ENCODE measurements around the gene C12orf42. TPM values are rescaled to one million over a fixed set of nuclear protein-coding genes. Genes with fewer than 3 reads are reported as not detected.

C12orf42 gene
- polyA plus RNA-seq, 4 donors = 0.30 TPM; not detected in 3

GRCh38 chr12:103520686-103521215, 25.0 kb upstream of the C12orf42 start:
- WGBS, 3 donors = 74 to 84% (median 81%) methylated on average over 2 of the region's 2 CpGs
- DNase-seq (no peak), FAIRE-seq (no peak)
- no peaks in the 10 kb centered on the region for H3K36me3 ChIP-seq (ENCODE audit: control insufficient read depth in 3 of 3, insufficient read depth in 2 of 3, low read depth in 1 of 3, low read length in 3 of 3)
- H3K4me1 ChIP-seq (ENCODE audit: control insufficient read depth in 3 of 3, insufficient read depth in 2 of 3, low read depth in 1 of 3, low read length in 2 of 3) = no peaks in the 10 kb centered on the region
- H3K4me3 ChIP-seq (ENCODE audit: low read depth in 1 of 3, low read length in 3 of 3) = no peak overlapping the region
- H3K27ac ChIP-seq (ENCODE audit: low read depth in 1 of 3, low read length in 2 of 3) = no peak overlapping the region
- no peaks in the 10 kb centered on the region for H3K9me3 ChIP-seq (ENCODE audit: control insufficient read depth in 2 of 2, insufficient read depth in 1 of 2, low read depth in 1 of 2, low read length in 1 of 2)
- H3K27me3 ChIP-seq (ENCODE audit: control insufficient read depth in 3 of 3, insufficient read depth in 3 of 3, low read length in 3 of 3) = no peaks in the 10 kb centered on the region

GRCh38 chr12:103519632-103520031, 23.9 kb upstream of the C12orf42 start:
- no peaks in the 10 kb centered on the region for H3K4me1 ChIP-seq (ENCODE audit: control insufficient read depth in 3 of 3, insufficient read depth in 2 of 3, low read depth in 1 of 3, low read length in 2 of 3)
- H3K4me3 ChIP-seq (ENCODE audit: low read depth in 1 of 3, low read length in 3 of 3) = no peak overlapping the region
- WGBS, 3 donors = 56 to 66% (median 58%) methylated on average over 2 of the region's 2 CpGs
- FAIRE-seq (no peak), DNase-seq (no peak)
- H3K27ac ChIP-seq (ENCODE audit: low read depth in 1 of 3, low read length in 2 of 3) = no peak overlapping the region
- H3K36me3 ChIP-seq (ENCODE audit: control insufficient read depth in 3 of 3, insufficient read depth in 2 of 3, low read depth in 1 of 3, low read length in 3 of 3) = no peaks in the 10 kb centered on the region
- H3K9me3 ChIP-seq (ENCODE audit: control insufficient read depth in 2 of 2, insufficient read depth in 1 of 2, low read depth in 1 of 2, low read length in 1 of 2) = no peaks in the 10 kb centered on the region
- no peaks in the 10 kb centered on the region for H3K27me3 ChIP-seq (ENCODE audit: control insufficient read depth in 3 of 3, insufficient read depth in 3 of 3, low read length in 3 of 3)

DNA sequence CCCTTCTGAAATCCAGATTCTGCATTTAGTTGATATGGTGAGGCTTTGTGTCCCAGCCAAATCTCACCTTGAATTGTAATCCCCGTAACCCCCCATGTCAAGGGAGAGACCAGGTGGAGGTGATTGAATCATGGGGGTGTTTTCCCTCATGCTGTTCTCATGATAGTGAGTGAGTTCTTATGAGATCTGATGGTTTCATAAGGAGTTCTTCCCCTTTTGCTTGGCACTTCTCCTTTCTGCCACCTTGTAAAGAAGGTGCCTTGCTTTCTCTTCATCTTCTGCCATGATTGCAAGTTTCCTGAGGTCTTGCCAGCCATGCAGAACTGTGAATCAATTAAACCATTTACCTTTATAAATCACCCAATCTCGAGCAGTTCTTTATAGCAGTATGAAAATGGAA, 23.1 kb upstream of the C12orf42 start:
- WGBS, 3 donors = 74 to 76% (median 76%) methylated on average over 2 of the region's 2 CpGs
- FAIRE-seq = no peak

GRCh38 chr12:103517161-103517560, 21.4 kb upstream of the C12orf42 start:
- no peaks in the 10 kb centered on the region for H3K9me3 ChIP-seq (ENCODE audit: control insufficient read depth in 2 of 2, insufficient read depth in 1 of 2, low read depth in 1 of 2, low read length in 1 of 2)
- FAIRE-seq (no peak), DNase-seq (no peak)
- H3K36me3 ChIP-seq (ENCODE audit: control insufficient read depth in 3 of 3, insufficient read depth in 2 of 3, low read depth in 1 of 3, low read length in 3 of 3) = no peaks in the 10 kb centered on the region
- no peaks in the 10 kb centered on the region for H3K27me3 ChIP-seq (ENCODE audit: control insufficient read depth in 3 of 3, insufficient read depth in 3 of 3, low read length in 3 of 3)
- H3K4me3 ChIP-seq (ENCODE audit: low read depth in 1 of 3, low read length in 3 of 3) = no peak overlapping the region
- H3K4me1 ChIP-seq (ENCODE audit: control insufficient read depth in 3 of 3, insufficient read depth in 2 of 3, low read depth in 1 of 3, low read length in 2 of 3) = no peaks in the 10 kb centered on the region
- WGBS, 3 donors = 86 to 87% (median 86%) methylated on average over 3 of the region's 3 CpGs
- no peak overlapping the region for H3K27ac ChIP-seq (ENCODE audit: low read depth in 1 of 3, low read length in 2 of 3)

More for the DNA sequence above, 23.1 kb upstream of the C12orf42 start:
- H3K4me3 ChIP-seq (ENCODE audit: low read depth in 1 of 3, low read length in 3 of 3) = no peak overlapping the region
- no peaks in the 10 kb centered on the region for H3K9me3 ChIP-seq (ENCODE audit: control insufficient read depth in 2 of 2, insufficient read depth in 1 of 2, low read depth in 1 of 2, low read length in 1 of 2)
- H3K36me3 ChIP-seq (ENCODE audit: control insufficient read depth in 3 of 3, insufficient read depth in 2 of 3, low read depth in 1 of 3, low read length in 3 of 3) = no peaks in the 10 kb centered on the region
- H3K27me3 ChIP-seq (ENCODE audit: control insufficient read depth in 3 of 3, insufficient read depth in 3 of 3, low read length in 3 of 3) = no peaks in the 10 kb centered on the region
- no peaks in the 10 kb centered on the region for H3K4me1 ChIP-seq (ENCODE audit: control insufficient read depth in 3 of 3, insufficient read depth in 2 of 3, low read depth in 1 of 3, low read length in 2 of 3)
- no peak for DNase-seq
- no peak overlapping the region for H3K27ac ChIP-seq (ENCODE audit: low read depth in 1 of 3, low read length in 2 of 3)

GRCh38 chr12:103515341-103515740, 19.6 kb upstream of the C12orf42 start:
- H3K27ac ChIP-seq (ENCODE audit: low read depth in 1 of 3, low read length in 2 of 3) = no peak overlapping the region
- no peaks in the 10 kb centered on the region for H3K36me3 ChIP-seq (ENCODE audit: control insufficient read depth in 3 of 3, insufficient read depth in 2 of 3, low read depth in 1 of 3, low read length in 3 of 3)
- no peaks in the 10 kb centered on the region for H3K4me1 ChIP-seq (ENCODE audit: control insufficient read depth in 3 of 3, insufficient read depth in 2 of 3, low read depth in 1 of 3, low read length in 2 of 3)
- DNase-seq = no peak
- no peak overlapping the region for H3K4me3 ChIP-seq (ENCODE audit: low read depth in 1 of 3, low read length in 3 of 3)
- H3K9me3 ChIP-seq (ENCODE audit: control insufficient read depth in 2 of 2, insufficient read depth in 1 of 2, low read depth in 1 of 2, low read length in 1 of 2) = no peaks in the 10 kb centered on the region
- no peak for FAIRE-seq
- H3K27me3 ChIP-seq (ENCODE audit: control insufficient read depth in 3 of 3, insufficient read depth in 3 of 3, low read length in 3 of 3) = no peaks in the 10 kb centered on the region

DNA sequence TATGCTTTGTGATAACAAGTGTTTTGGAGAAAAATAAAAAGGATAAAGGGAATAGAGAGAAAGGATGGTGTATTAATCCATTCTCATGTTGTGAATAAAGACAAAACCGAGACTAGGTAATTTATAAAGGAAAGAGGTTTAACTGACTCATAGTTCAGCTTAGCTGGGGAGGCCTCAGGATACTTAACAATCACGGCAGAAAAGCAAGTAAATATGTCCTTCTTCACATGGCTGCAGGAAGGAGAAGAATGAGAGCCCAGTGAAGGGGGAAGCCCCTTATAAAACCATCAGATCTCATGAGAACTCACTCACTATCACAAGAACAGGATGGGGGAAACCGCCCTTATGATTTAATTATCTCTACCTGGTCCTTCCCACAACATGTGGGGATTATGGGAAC, 18.1 kb upstream of the C12orf42 start:
- FAIRE-seq (no peak), DNase-seq (no peak)
- no peak overlapping the region for H3K27ac ChIP-seq (ENCODE audit: low read depth in 1 of 3, low read length in 2 of 3)
- no peaks in the 10 kb centered on the region for H3K27me3 ChIP-seq (ENCODE audit: control insufficient read depth in 3 of 3, insufficient read depth in 3 of 3, low read length in 3 of 3)
- no peaks in the 10 kb centered on the region for H3K36me3 ChIP-seq (ENCODE audit: control insufficient read depth in 3 of 3, insufficient read depth in 2 of 3, low read depth in 1 of 3, low read length in 3 of 3)
- H3K4me3 ChIP-seq (ENCODE audit: low read depth in 1 of 3, low read length in 3 of 3) = no peak overlapping the region
- 68 to 71% (median 70%) methylated on average over 3 of the region's 3 CpGs for WGBS, 3 donors
- no peaks in the 10 kb centered on the region for H3K9me3 ChIP-seq (ENCODE audit: control insufficient read depth in 2 of 2, insufficient read depth in 1 of 2, low read depth in 1 of 2, low read length in 1 of 2)
- no peaks in the 10 kb centered on the region for H3K4me1 ChIP-seq (ENCODE audit: control insufficient read depth in 3 of 3, insufficient read depth in 2 of 3, low read depth in 1 of 3, low read length in 2 of 3)

GRCh38 chr12:103505371-103506236, 9.8 kb upstream of the C12orf42 start:
- Histone ChIP-seq H3K4me3 (ENCODE audit: low read depth in 1 of 3, low read length in 3 of 3) (no peak overlapping the region), H3K27ac (ENCODE audit: low read depth in 1 of 3, low read length in 2 of 3) (no peak overlapping the region), H3K4me1 (ENCODE audit: control insufficient read depth in 3 of 3, insufficient read depth in 2 of 3, low read depth in 1 of 3, low read length in 2 of 3) (no peaks in the 10 kb centered on the region), H3K9me3 (ENCODE audit: control insufficient read depth in 2 of 2, insufficient read depth in 1 of 2, low read depth in 1 of 2, low read length in 1 of 2) (no peaks in the 10 kb centered on the region), H3K27me3 (ENCODE audit: control insufficient read depth in 3 of 3, insufficient read depth in 3 of 3, low read length in 3 of 3) (peaks cover 0 to 5% (median 0%) of the 10 kb centered on the region in 3 donors), H3K36me3 (ENCODE audit: control insufficient read depth in 3 of 3, insufficient read depth in 2 of 3, low read depth in 1 of 3, low read length in 3 of 3) (no peaks in the 10 kb centered on the region)
- 63 to 71% (median 67%) methylated on average over 9 of the region's 9 CpGs for WGBS, 3 donors
- FAIRE-seq (no peak), DNase-seq (no peak)

- Histone ChIP-seq H3K36me3 (ENCODE audit: control insufficient read depth in 3 of 3, insufficient read depth in 2 of 3, low read depth in 1 of 3, low read length in 3 of 3) (no peaks in the 10 kb centered on the region), H3K27me3 (ENCODE audit: control insufficient read depth in 3 of 3, insufficient read depth in 3 of 3, low read length in 3 of 3) (peaks cover 0 to 5% (median 0%) of the 10 kb centered on the region in 3 donors), H3K4me3 (ENCODE audit: low read depth in 1 of 3, low read length in 3 of 3) (no peak overlapping the region), H3K4me1 (ENCODE audit: control insufficient read depth in 3 of 3, insufficient read depth in 2 of 3, low read depth in 1 of 3, low read length in 2 of 3) (no peaks in the 10 kb centered on the region), H3K27ac (ENCODE audit: low read depth in 1 of 3, low read length in 2 of 3) (no peak overlapping the region), H3K9me3 (ENCODE audit: control insufficient read depth in 2 of 2, insufficient read depth in 1 of 2, low read depth in 1 of 2, low read length in 1 of 2) (no peaks in the 10 kb centered on the region)
- no peak for DNase-seq
- no peak for FAIRE-seq
- WGBS, 3 donors = 88 to 93% (median 89%) methylated on average over 7 of the region's 7 CpGs
Measured at GRCh38 chr12:103504606-103505005, 8.8 kb upstream of the C12orf42 start.

All from small intestine (tissue), 7 donors.